HepG2 (cell line): ENCODE measurements around the gene RELB. TPM values are rescaled to one million over a fixed set of nuclear protein-coding genes. Genes with fewer than 3 reads are reported as not detected.

ENCODE experiments used
- CREB1 ChIP-seq, 2 experiments: fragments of 450-650 bp in 1 of 2; IDR thresholded peaks; 2 replicates each; pipeline ENCODE4 v1.6.1; 2016 to 2017; ENCODE audit warnings: control low read depth in 1 of 2, mild to moderate bottlenecking in 1 of 2, missing compliant biosample characterization in 1 of 2, missing genetic modification characterization in 1 of 2
- DPF2 ChIP-seq: sonication (generic); formaldehyde crosslinking; IDR thresholded peaks from 2 replicates; pipeline ENCODE4 v1.4.0; 2020; ENCODE audit warnings: mild to moderate bottlenecking, low read depth, missing genetic modification reagents, borderline replicate concordance
- IRF2 ChIP-seq: IDR thresholded peaks from 2 replicates; pipeline ENCODE4 v1.6.1; 2018; ENCODE audit warnings: missing genetic modification reagents, missing compliant biosample characterization
- PHB2 ChIP-seq: fragments of 450-650 bp; IDR thresholded peaks from 2 replicates; pipeline ENCODE4 v1.6.1; 2018; ENCODE audit not compliant: partially characterized antibody
- PHF5A ChIP-seq: IDR thresholded peaks from one replicate; pipeline ENCODE4 v1.6.1; 2018; ENCODE audit warnings: low read depth, missing genetic modification reagents; ENCODE audit not compliant: unreplicated experiment
- SNAPC5 ChIP-seq: sonication (generic); formaldehyde crosslinking; IDR thresholded peaks from 2 replicates; pipeline ENCODE4 v1.8.1; 2023; ENCODE audit warnings: mild to moderate bottlenecking, missing genetic modification reagents, borderline replicate concordance
- STAT6 ChIP-seq: sonication (generic); formaldehyde crosslinking; IDR thresholded peaks from 2 replicates; pipeline ENCODE4 v1.4.0; 2020; ENCODE audit warnings: missing genetic modification reagents, mild to moderate bottlenecking, borderline replicate concordance
- YEATS4 ChIP-seq: sonication (generic); formaldehyde crosslinking; IDR thresholded peaks from 2 replicates; pipeline ENCODE4 v1.4.0; 2020; ENCODE audit warnings: missing genetic modification reagents, borderline replicate concordance
- ZC3H4 ChIP-seq: sonication (generic); formaldehyde crosslinking; IDR thresholded peaks from 2 replicates; pipeline ENCODE4 v1.4.0; 2020; ENCODE audit warnings: missing genetic modification reagents, borderline replicate concordance
- ZNF407 ChIP-seq: sonication (generic); formaldehyde crosslinking; IDR thresholded peaks from one replicate; pipeline ENCODE4 v1.5.1; 2020; ENCODE audit warnings: mild to moderate bottlenecking, missing genetic modification reagents; ENCODE audit errors: not compliant biosample characterization
- ZNF432 ChIP-seq: sonication (generic); formaldehyde crosslinking; IDR thresholded peaks from 2 replicates; pipeline ENCODE4 v1.5.0; 2020; ENCODE audit warnings: missing genetic modification reagents, mild to moderate bottlenecking, borderline replicate concordance
- ZNF891 ChIP-seq: sonication (generic); formaldehyde crosslinking; IDR thresholded peaks from 2 replicates; pipeline ENCODE4 v1.5.0; 2020; ENCODE audit warnings: mild to moderate bottlenecking, missing genetic modification reagents
- ZSCAN30 ChIP-seq: sonication (generic); formaldehyde crosslinking; IDR thresholded peaks from 2 replicates; pipeline ENCODE4 v1.5.0; 2020; ENCODE audit warnings: mild to moderate bottlenecking, missing genetic modification reagents
- polyA plus RNA-seq, 8 experiments: library from polyadenylated mRNA; depleted of rRNA in 3 of 8; stranded (reverse) in 7 of 8; unstranded in 1 of 8; fragments of >200 nt; fragmentation: Illumina TruSeq in 4 of 8; extraction: Trizol in 4 of 8; gene quantifications; 2 replicates each; pipeline versions ENCODE4 v1.2.1 to v1.2.3, GENCODE V29; 2011 to 2016; ENCODE audit warnings: low read depth in 4 of 8, missing spikeins in 1 of 8, mixed read lengths in 1 of 8; ENCODE audit not compliant: insufficient read depth in 1 of 8
- total RNA-seq, 5 experiments: library from RNA; depleted of rRNA; stranded (reverse); fragments of >200 nt; fragmentation: Illumina TruSeq; extraction: Trizol; gene quantifications; 2 replicates each; pipeline ENCODE4 v1.2.3, GENCODE V29; 2016; ENCODE audit warnings: low read depth in 1 of 5

Gene RELB
- total and polyA plus RNA-seq, 2 of the 13 experiments (the other 11 are each of a cell fraction or from before 2014, with no cell fraction given) = 1.9 to 3.5 TPM

- TF ChIP-seq ZSCAN30 (CRISPR knock-in tag) (no peak), YEATS4 (CRISPR knock-in tag) (peak; percentile 88), DPF2 (CRISPR knock-in tag) (no peak), CREB1 (IDR thresholded peaks at IDR 0.05) (peak; percentile 47), CREB1 (CRISPR knock-in tag; IDR thresholded peaks at IDR 0.05) (peak; percentile 76), IRF2 (peak; percentile 59; the same call in 1 of the 2 replicates), STAT6 (CRISPR knock-in tag) (peak; percentile 43; the same call in 1 of the 2 replicates), PHF5A (CRISPR knock-in tag) (no peak), SNAPC5 (no peak), ZNF432 (CRISPR knock-in tag) (no peak), ZC3H4 (0 out of 2 replicates have a peak, but pooled peaks have one; percentile 19), ZNF407 (CRISPR knock-in tag) (peak; percentile 74), ZNF891 (CRISPR knock-in tag) (peak; percentile 52; the same call in 1 of the 2 replicates), PHB2 (no peak)
These were observed 37.9 kb downstream of the RELB start, which contains the start of gene CLASRP (continued) for GRCh38 chr19:45038931-45039893.
